Measurements from ENCODE around the gene CTNNA1.

DNA sequence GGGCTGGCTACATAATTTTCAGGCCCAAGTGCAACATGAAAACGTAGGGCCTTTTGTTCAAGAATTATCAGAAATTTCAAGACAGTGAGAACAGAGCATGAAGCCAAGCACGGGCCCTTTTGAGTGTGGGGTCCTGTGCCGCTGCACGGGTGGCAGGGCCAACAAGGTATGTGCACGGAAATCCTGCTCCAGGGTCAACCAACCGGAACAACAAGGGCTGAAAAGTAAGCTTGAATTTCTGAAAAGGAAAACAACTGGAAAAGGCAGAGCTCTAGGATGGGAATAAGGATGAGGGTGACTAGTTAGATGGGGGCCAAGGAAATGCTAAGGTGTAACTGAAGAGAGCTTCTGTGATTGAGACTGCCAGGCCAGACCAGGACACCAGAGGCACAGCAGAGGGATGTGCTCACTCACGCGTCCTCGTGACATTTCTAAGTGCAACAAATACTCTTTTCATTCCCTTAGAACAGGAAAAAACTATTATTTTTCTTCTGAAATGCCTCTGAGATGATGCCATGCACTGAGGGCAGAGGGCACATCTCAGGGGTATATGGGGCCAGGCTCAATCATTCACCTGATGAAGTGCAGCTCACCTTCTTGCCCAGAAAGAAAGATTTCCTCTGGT is 202.6 kb downstream of the CTNNA1 start:
- TF ChIP-seq, protein P1, sequence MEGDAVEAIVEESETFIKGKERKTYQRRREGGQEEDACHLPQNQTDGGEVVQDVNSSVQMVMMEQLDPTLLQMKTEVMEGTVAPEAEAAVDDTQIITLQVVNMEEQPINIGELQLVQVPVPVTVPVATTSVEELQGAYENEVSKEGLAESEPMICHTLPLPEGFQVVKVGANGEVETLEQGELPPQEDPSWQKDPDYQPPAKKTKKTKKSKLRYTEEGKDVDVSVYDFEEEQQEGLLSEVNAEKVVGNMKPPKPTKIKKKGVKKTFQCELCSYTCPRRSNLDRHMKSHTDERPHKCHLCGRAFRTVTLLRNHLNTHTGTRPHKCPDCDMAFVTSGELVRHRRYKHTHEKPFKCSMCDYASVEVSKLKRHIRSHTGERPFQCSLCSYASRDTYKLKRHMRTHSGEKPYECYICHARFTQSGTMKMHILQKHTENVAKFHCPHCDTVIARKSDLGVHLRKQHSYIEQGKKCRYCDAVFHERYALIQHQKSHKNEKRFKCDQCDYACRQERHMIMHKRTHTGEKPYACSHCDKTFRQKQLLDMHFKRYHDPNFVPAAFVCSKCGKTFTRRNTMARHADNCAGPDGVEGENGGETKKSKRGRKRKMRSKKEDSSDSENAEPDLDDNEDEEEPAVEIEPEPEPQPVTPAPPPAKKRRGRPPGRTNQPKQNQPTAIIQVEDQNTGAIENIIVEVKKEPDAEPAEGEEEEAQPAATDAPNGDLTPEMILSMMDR (conservative IDR thresholded peaks at IDR 0.05; ENCODE audit: low read length), result no peak
- no peak for TF ChIP-seq EZH2phosphoT487 (IDR thresholded peaks at IDR 0.05; ENCODE audit: borderline replicate concordance)
